IPS-18a (cell line): ENCODE measurements around the gene ZNF417.
A peak's percentile ranks its signal among the peaks of the same experiment; 100 is the strongest.
"Not testable (repeated sequence)": the region's sequence is repeated elsewhere in the genome, so short reads cannot be mapped to it uniquely, and the experiment has no call there.

Experiments
- H3K27ac ChIP-seq: one replicate; pipeline ENCODE4 v1.5.1; 2013; ENCODE audit warnings: low read length
- H3K27me3 ChIP-seq: one replicate; pipeline ENCODE4 v1.6.1; 2013; ENCODE audit warnings: mild to moderate bottlenecking, low read length; ENCODE audit not compliant: control insufficient read depth, insufficient read depth
- H3K36me3 ChIP-seq: one replicate; pipeline ENCODE4 v1.6.1; 2013; ENCODE audit warnings: low read depth, low read length; ENCODE audit not compliant: control insufficient read depth
- H3K4me1 ChIP-seq: one replicate; pipeline ENCODE4 v1.6.1; 2013; ENCODE audit warnings: low read depth, low read length; ENCODE audit not compliant: control insufficient read depth
- H3K4me3 ChIP-seq: one replicate; pipeline ENCODE4 v1.5.1; 2013; ENCODE audit warnings: low read length
- H3K9ac ChIP-seq: one replicate; pipeline ENCODE4 v1.6.1; 2013; ENCODE audit warnings: mild to moderate bottlenecking, low read length, moderate library complexity
- H3K9me3 ChIP-seq: one replicate; pipeline ENCODE4 v1.6.1; 2013; ENCODE audit warnings: low read depth, low read length; ENCODE audit not compliant: control insufficient read depth

Gene ZNF417

DNA sequence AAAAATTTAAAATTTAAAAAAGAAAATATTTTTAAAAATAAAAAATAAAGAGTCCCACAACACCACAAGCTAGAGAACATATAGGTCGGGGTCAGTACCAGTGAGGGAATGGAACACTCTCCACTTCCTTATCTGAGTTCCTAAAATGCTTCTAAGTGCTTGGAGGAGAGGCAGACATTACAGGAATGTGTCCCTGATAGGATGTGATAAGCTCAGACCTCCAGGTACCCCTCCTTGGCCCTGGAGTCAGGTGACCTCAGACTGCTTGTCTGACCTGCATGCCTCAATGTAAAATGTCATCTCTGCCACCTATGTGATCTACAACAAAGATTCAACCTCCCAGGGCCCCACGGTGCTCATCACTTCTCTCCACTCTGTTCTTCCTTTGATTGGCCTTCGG lies 30.3 kb downstream of the ZNF417 start:
- Histone ChIP-seq H3K4me3 (peak overlapping the region; percentile 84), H3K9ac (peak overlapping the region; percentile 29), H3K9me3 (no peaks in the 10 kb centered on the region), H3K27me3 (no peaks in the 10 kb centered on the region), H3K4me1 (peaks cover 12% of the 10 kb centered on the region), H3K27ac (no peak overlapping the region), H3K36me3 (peaks cover 23% of the 10 kb centered on the region)

GRCh38 chr19:57873883-57874799 lies 42.3 kb downstream of the ZNF417 start:
- H3K9me3 ChIP-seq, H3K27me3 ChIP-seq, H3K27ac ChIP-seq, H3K9ac ChIP-seq, H3K4me1 ChIP-seq, H3K4me3 ChIP-seq: not testable (repeated sequence)
- H3K36me3 ChIP-seq, result peaks cover 63% of the 10 kb centered on the region

- H3K36me3 ChIP-seq, result peaks cover 66% of the 10 kb centered on the region
- H3K9me3 ChIP-seq, result peaks cover 8% of the 10 kb centered on the region
- no peak overlapping the region for H3K27ac ChIP-seq
Measured at GRCh38 chr19:57872450-57872849, 43.9 kb downstream of the ZNF417 start.

DNA sequence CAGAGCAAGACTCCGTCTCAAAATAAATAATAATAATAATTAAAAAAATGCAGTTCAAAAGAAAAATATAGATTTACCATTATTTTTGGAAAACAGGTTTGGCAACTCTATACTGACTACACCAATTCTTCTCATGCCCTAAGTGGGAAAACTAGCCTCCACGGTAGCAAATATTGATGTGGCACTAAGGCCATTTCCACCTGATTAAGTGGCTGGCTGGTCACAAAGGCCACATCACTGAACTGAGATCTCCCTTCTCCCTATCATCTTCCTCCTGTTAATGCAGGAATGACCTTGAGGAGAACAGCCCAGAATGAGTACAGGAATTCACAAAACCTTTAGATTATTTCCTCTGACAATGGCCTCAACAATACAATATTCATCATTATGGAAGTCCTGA lies 46.2 kb downstream of the ZNF417 start:
- no peaks in the 10 kb centered on the region for H3K4me1 ChIP-seq
- no peak overlapping the region for H3K9ac ChIP-seq
- peaks cover 68% of the 10 kb centered on the region for H3K36me3 ChIP-seq
- H3K9me3 ChIP-seq, result peaks cover 8% of the 10 kb centered on the region
- no peak overlapping the region for H3K4me3 ChIP-seq
- H3K27ac ChIP-seq, result no peak overlapping the region
- no peaks in the 10 kb centered on the region for H3K27me3 ChIP-seq

More at GRCh38 chr19:57872450-57872849, 43.9 kb downstream of the ZNF417 start:
- Histone ChIP-seq H3K9ac (no peak overlapping the region), H3K4me3 (no peak overlapping the region), H3K27me3 (no peaks in the 10 kb centered on the region), H3K4me1 (no peaks in the 10 kb centered on the region)

GRCh38 chr19:57869655-57870054 lies 46.7 kb downstream of the ZNF417 start:
- not testable (repeated sequence) for H3K9me3 ChIP-seq, H3K4me3 ChIP-seq, H3K4me1 ChIP-seq, H3K27me3 ChIP-seq, H3K9ac ChIP-seq, H3K27ac ChIP-seq
- peaks cover 71% of the 10 kb centered on the region for H3K36me3 ChIP-seq

DNA sequence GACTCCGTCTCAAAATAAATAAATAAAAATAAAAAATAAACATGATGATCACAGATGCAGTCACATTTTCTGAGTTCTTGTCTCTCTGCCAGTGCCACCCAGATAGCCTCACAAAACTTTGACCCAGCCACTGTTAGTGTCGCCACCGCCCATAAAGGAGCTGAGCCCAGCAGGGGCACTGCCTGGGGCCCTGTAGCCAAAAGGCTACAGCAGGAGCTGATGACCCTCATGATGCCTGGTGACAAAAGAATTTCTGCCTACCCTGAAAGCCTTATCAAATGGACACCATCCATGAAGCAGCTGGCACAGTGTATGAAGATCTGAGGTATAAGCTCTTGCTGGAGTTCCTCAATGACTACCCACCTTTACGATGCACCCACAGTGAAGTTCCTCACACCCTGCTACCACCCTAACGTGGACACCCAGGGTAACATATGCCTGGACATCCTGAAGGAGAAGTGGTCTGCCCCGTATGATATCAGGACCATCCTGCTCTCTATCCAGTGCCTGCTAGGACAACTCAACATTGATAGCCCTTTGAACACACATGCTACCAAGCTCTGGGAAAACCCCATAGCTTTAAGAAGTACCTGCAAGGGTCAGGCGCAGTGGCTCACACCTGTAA lies 48.4 kb downstream of the ZNF417 start:
- H3K27ac ChIP-seq, result no peak overlapping the region
- no peak overlapping the region for H3K4me3 ChIP-seq
- H3K9me3 ChIP-seq, result peaks cover 2% of the 10 kb centered on the region
- no peaks in the 10 kb centered on the region for H3K4me1 ChIP-seq
- no peak overlapping the region for H3K9ac ChIP-seq
- peaks cover 59% of the 10 kb centered on the region for H3K36me3 ChIP-seq
- H3K27me3 ChIP-seq, result no peaks in the 10 kb centered on the region
